AG04449 (cell line): ENCODE measurements around the gene UNC93A.

Experiments
- CTCF ChIA-PET: fragments of 350-600 bp; formaldehyde crosslinking; extraction: SDS; loops from one replicate; lab custom pipeline; 2021; ENCODE audit warnings: antibody characterized with exemption; lab: Yijun Ruan, JAX
- POLR2A ChIA-PET: fragments of 400-600, 350-600 bp; formaldehyde crosslinking; extraction: SDS; loops from one replicate; lab custom pipeline; 2020; ENCODE audit warnings: antibody characterized with exemption, inconsistent platforms; lab: Yijun Ruan, JAX
- DNase-seq: peaks from one replicate; pipeline ENCODE4 v3.0.0-alpha.2; 2010; ENCODE audit warnings: low read depth, low spot score
- H3K4me3 ChIP-seq: 2 replicates; pipeline ENCODE4 v1.5.1; 2011; ENCODE audit warnings: low read depth, mild to moderate bottlenecking, control low read depth, low read length
- CTCF ChIP-seq: IDR thresholded peaks from one replicate; pipeline ENCODE4 v1.5.1; 2011; ENCODE audit warnings: mild to moderate bottlenecking, moderate library complexity, low read length, control low read depth, inconsistent platforms; ENCODE audit not compliant: insufficient read depth; ENCODE audit errors: missing control alignments

UNC93A gene

GRCh38 chr6:167303675-167304625, 12.8 kb downstream of the UNC93A start:
- no peak for TF ChIP-seq CTCF
- POLR2A ChIA-PET: no interaction called here
- no peak overlapping the region for H3K4me3 ChIP-seq
- DNase-seq: no peak
- CTCF ChIA-PET: no interaction called here

GRCh38 chr6:167304912-167305311, 13.8 kb downstream of the UNC93A start:
- no peak for TF ChIP-seq CTCF
- ChIA-PET POLR2A (no interaction called here), CTCF (no interaction called here)
- DNase-seq: no peak
- H3K4me3 ChIP-seq: no peak overlapping the region

- CTCF ChIA-PET: no interaction called here
These were observed 14.7 kb downstream of the UNC93A start for GRCh38 chr6:167305796-167306195.

GRCh38 chr6:167306401-167306998, 15.4 kb downstream of the UNC93A start:
- CTCF ChIA-PET: interaction anchor here (0.7 kb wide), 1 partner anchor 288 kb away, joined by 3 read pairs; no protein-coding TSS in a partner anchor
- POLR2A ChIA-PET: no interaction called here
- DNase-seq: no peak

More at GRCh38 chr6:167305796-167306195, 14.7 kb downstream of the UNC93A start:
- no peak for DNase-seq
- H3K4me3 ChIP-seq: no peak overlapping the region
- no peak for TF ChIP-seq CTCF
- POLR2A ChIA-PET: no interaction called here

GRCh38 chr6:167307342-167307955, 16.3 kb downstream of the UNC93A start:
- ChIA-PET POLR2A (no interaction called here), CTCF (interaction anchor here (0.7 kb wide), 1 partner anchor 289 kb away, joined by 3 read pairs; no protein-coding TSS in a partner anchor)
- DNase-seq: no peak
- no peak for TF ChIP-seq CTCF
- H3K4me3 ChIP-seq: no peak overlapping the region

More at GRCh38 chr6:167306401-167306998, 15.4 kb downstream of the UNC93A start:
- H3K4me3 ChIP-seq: no peak overlapping the region
- TF ChIP-seq CTCF: no peak
